Activated naive CD4-positive, alpha-beta T cell treated with anti-CD3 and anti-CD28 coated beads, Interleukin-2, amount 50 U/mL, for 72 hours (primary cell): Measurements from ENCODE around the gene RARA. TPM values are rescaled to one million over a fixed set of nuclear protein-coding genes. Genes with fewer than 3 reads are reported as not detected.
A peak's percentile ranks its signal among the peaks of the same experiment; 100 is the strongest.
"Not testable (repeated sequence)": the region's sequence is repeated elsewhere in the genome, so short reads cannot be mapped to it uniquely, and the experiment has no call there.

Source experiments
- ATAC-seq, 2 donors: fragments of 150-1000 bp; cut with Tn5 transposase; 2 replicates each; pipeline ENCODE4 v1.10.0; 2021; ENCODE audit warnings: mild to moderate bottlenecking in 2 of 2, moderate library complexity in 2 of 2
- DNase-seq, 2 donors: peaks; one replicate each; pipeline ENCODE4 v3.0.0; 2021 to 2022; ENCODE audit warnings: low spot score in 2 of 2
- H3K27ac Mint-ChIP-seq, 2 donors: one replicate each; pipeline ENCODE4 v1.8.0; 2022; ENCODE audit warnings: mild to moderate bottlenecking in 2 of 2, mixed read lengths in 2 of 2
- H3K36me3 Mint-ChIP-seq, 2 donors: one replicate each; pipeline ENCODE4 v1.8.0; 2022; ENCODE audit warnings: mixed read lengths in 2 of 2
- H3K9me3 Mint-ChIP-seq, 2 donors: one replicate each; pipeline ENCODE4 v1.8.0; 2022; ENCODE audit warnings: mixed read lengths in 2 of 2
- total RNA-seq, 2 donors: library from RNA; stranded (reverse); gene quantifications; one replicate each; pipeline ENCODE4 v1.2.3, GENCODE V29; 2022

RARA gene
- total RNA-seq, 2 donors from 2014 or later: 21.0 to 23.0 TPM

DNA sequence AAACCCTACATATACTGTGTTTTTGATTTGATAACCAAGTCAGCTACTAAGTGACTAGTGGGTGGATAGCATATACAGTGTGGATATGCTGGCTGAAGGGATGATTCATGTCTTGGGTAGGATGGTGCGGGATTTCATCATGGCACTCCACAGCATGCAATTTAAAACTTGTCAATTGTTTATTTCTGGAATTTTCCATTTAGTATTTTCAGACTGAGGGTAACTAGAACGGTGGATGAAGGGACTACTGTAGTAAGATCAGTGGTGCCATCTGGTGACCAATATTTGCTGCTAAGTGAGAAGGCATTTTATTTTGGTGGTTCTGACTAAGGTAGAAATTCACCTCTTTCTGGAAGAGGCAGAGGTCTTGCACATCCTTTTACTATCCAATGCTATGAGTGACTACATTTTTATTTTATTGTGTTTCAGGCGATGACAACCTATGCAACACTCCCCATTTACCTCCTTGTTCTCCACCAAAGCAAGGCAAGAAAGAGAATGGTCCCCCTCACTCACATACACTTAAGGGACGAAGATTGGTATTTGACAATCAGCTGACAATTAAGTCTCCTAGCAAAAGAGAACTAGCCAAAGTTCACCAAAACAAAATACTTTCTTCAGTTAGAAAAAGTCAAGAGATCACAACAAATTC lies 18.2 kb upstream of the RARA start:
- peak in 1 of 2 donors; percentile 42 for DNase-seq
- H3K9me3 Mint-ChIP-seq: no peaks in the 10 kb centered on the region
- H3K36me3 Mint-ChIP-seq: peaks cover 46 to 50% of the 10 kb centered on the region in 2 donors
- ATAC-seq: no peak
- H3K27ac Mint-ChIP-seq: peak overlapping the region in 1 of 2 donors; percentile 23

DNA sequence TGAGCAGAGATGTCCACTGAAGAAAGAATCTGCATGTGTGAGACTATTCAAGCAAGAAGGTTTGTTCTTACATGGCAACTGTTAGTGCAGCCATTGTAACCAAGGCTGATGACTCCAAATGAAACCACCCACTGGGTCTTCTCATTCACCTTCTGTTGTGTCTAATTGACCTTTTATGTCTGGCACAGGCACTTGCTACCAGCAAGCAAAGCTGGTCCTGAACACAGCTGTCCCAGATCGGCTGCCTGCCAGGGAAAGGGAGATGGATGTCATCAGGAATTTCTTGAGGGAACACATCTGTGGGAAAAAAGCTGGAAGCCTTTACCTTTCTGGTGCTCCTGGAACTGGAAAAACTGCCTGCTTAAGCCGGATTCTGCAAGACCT lies 17.7 kb upstream of the RARA start:
- Mint-ChIP-seq H3K36me3 (peaks cover 50 to 52% of the 10 kb centered on the region in 2 donors), H3K27ac (peak overlapping the region in 1 of 2 donors; percentile 41), H3K9me3 (no peaks in the 10 kb centered on the region)
- no peak for DNase-seq
- ATAC-seq: no peak

DNA sequence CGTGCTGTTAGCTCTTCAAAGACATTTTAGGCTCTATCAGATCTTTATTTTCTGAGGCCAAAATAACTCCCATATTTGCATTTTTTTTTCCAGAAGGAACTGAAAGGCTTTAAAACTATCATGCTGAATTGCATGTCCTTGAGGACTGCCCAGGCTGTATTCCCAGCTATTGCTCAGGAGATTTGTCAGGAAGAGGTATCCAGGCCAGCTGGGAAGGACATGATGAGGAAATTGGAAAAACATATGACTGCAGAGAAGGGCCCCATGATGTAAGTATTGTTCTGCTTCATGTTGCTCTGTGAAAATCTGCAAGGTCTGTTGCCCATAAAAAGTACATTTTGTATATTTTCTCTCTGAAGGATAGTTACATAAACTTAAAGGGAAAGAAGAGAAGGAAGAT lies 15.6 kb upstream of the RARA start:
- Mint-ChIP-seq H3K9me3 (no peaks in the 10 kb centered on the region), H3K27ac (peak overlapping the region in 1 of 2 donors; percentile 75), H3K36me3 (peaks cover 50 to 57% of the 10 kb centered on the region in 2 donors)
- DNase-seq (no peak), ATAC-seq (no peak)

DNA sequence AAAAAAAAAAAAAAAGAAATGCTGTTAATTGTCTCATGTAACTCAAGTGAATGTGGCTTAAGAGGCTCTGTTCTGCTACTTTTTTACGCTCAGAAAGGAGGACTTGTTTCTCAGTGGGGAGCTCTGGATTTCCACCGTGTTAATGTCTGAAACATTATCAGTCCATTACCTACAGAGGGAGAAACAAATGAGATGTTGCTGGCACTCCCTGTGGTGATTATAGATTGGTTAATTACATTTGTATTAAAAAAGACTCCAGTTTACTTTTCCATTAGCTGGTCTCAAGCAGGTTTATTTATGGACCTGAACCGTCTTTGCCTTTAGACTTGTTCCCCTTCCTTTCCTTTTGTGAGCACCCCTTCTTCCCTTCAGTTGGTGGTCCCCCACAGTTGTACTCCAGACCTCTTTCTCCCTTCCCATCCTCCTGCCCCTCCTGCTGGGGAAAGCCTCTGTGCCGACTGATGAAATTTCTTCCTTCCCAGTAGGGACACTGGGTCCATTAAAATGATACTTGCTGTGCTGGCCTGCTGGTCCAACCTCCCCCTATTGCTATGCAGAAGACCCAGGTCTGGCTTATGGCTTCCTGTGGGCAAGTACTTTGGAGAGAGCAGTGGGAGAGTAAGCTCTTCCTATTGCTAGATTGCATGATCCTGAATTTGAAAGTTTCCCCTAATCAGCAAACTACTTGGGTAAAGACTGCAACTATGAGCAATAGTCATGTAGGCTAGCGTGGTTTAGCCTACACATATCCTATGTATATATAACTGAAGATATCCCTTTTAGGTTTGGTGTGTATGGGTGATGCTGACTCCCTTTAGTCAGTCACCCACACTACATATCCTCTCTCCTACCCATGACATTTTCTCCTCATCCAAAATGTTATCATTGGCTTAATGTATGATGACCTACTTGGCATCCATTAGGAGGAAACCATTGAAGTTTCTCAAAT lies 13.2 kb upstream of the RARA start:
- DNase-seq (no peak), ATAC-seq (peak; percentile 72 to 96)
- Mint-ChIP-seq H3K36me3 (peaks cover 33 to 44% of the 10 kb centered on the region in 2 donors), H3K27ac (peak overlapping the region in 1 of 2 donors; percentile 77), H3K9me3 (no peaks in the 10 kb centered on the region)

DNA sequence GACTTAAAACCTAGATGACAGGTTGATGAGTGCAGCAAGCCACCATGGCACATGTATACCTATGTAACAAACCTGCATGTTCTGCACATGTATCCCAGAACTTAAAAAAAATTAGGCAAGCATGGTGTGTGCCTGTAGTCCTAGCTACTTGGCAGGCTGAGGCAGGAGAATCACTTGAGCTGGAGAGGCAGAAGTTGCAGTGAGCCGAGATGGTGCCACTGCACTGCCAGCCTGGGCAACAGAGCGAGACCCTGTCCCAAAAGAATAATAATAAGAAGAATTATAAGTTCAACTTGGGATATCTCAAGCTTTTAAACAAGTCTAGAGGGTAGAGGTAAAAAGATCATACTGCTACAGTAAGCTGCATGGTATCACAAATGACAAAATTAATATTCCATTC lies 11.5 kb upstream of the RARA start:
- no peak for ATAC-seq
- no peak for DNase-seq
- H3K27ac Mint-ChIP-seq: peak overlapping the region in 1 of 2 donors; percentile 68
- H3K36me3 Mint-ChIP-seq: peaks cover 25 to 45% of the 10 kb centered on the region in 2 donors
- no peaks in the 10 kb centered on the region for H3K9me3 Mint-ChIP-seq

DNA sequence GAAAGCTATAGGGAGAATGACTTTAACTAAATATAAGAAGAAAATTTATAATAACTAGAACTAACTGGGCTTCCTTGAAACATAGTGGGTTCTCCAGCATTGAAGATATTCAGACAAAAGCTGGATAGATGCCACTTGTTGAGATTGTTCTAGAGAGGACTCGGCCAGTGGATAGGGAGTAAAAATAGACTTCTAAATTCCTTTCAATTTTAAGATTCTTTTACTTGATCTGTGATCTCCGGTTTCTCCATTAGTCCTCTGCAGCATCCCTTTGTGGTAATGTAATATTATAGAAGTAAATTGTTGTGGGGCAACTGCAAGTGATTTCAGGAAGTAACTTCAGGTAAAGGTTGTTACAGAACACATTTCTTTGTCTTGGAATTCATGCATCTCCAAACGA lies 10.3 kb upstream of the RARA start:
- H3K9me3 Mint-ChIP-seq: no peaks in the 10 kb centered on the region
- ATAC-seq (no peak), DNase-seq (no peak)
- peaks cover 28 to 47% of the 10 kb centered on the region in 2 donors for H3K36me3 Mint-ChIP-seq
- H3K27ac Mint-ChIP-seq: no peak overlapping the region

DNA sequence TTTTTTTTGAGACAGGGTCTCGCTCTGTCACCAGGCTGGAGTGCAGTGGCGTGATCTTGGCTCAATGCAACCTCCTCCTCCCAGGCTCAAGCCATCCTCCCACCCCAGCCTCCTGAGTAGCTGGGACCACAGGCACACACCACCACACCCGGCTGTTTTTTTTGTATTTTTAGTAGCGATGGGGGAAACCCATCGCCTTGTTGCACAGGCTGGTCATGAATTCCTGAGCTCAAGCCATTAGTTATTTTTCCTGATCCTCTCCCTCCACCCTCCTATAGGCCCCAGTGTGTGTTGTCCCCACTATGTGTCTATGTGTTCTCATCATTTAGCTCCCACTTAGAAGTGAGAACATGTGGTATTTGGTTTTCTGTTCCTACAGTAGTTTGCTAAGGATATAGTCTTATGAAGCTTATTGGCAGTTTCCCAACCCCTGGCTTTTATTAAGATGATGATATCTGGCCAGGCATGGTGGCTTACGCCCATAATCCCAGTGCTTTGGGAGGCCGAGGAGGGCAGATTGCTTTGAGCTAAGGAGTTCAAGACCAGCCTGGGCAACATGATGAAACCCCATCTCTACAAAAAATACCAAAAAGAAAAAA lies 9.7 kb upstream of the RARA start:
- not testable (repeated sequence) for ATAC-seq, DNase-seq, H3K27ac Mint-ChIP-seq, H3K9me3 Mint-ChIP-seq
- peaks cover 28 to 43% of the 10 kb centered on the region in 2 donors for H3K36me3 Mint-ChIP-seq

DNA sequence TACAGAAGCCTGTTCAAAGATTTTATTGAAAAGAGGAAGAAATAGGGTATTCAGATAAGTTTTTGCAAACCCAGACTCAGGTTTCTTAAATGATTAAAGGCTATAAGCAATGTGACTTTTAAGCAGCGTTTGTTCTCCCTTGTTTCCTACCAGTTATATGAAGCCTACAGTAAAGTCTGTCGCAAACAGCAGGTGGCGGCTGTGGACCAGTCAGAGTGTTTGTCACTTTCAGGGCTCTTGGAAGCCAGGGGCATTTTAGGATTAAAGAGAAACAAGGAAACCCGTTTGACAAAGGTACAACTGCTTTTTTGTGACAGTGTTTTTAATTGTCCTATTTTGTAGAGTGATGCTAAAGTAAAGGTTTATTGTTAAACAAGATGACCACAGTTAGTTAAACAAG lies 7.7 kb upstream of the RARA start:
- DNase-seq (no peak), ATAC-seq (no peak)
- Mint-ChIP-seq H3K36me3 (peaks cover 21 to 35% of the 10 kb centered on the region in 2 donors), H3K9me3 (no peaks in the 10 kb centered on the region), H3K27ac (no peak overlapping the region)

DNA sequence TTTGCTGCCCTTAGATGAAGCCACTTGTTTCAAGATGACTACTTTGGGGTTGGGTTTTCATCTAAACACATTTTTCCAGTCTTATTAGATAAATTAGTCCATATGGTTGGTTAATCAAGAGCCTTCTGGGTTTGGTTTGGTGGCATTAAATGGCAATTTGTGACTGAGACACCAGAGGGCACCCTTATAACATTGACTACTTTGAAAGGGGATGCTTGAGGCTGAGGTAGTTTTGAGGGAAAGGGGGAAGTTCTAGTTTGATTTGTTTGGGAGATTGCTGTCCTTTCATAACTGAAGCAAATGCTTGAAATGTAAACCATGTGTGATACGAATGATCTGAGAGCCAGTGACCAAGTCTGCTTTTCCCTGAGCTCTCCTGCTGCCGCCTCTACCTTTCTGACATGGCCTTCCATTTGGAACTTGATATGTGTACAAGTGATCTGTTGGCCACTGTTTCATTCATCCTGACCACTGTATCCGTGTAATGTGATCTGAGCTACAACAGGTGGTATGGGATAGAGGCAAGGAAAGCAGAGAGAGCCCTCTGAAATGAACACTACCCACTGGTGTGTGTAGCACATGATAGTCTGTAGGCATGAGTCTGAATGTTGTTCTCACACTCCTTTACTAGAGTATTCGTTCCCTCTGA lies 5.8 kb upstream of the RARA start:
- Mint-ChIP-seq H3K27ac (no peak overlapping the region), H3K9me3 (no peaks in the 10 kb centered on the region), H3K36me3 (peaks cover 12 to 24% of the 10 kb centered on the region in 2 donors)
- DNase-seq: peak in 1 of 2 donors; percentile 46
- ATAC-seq: peak in 1 of 2 donors; percentile 41

DNA sequence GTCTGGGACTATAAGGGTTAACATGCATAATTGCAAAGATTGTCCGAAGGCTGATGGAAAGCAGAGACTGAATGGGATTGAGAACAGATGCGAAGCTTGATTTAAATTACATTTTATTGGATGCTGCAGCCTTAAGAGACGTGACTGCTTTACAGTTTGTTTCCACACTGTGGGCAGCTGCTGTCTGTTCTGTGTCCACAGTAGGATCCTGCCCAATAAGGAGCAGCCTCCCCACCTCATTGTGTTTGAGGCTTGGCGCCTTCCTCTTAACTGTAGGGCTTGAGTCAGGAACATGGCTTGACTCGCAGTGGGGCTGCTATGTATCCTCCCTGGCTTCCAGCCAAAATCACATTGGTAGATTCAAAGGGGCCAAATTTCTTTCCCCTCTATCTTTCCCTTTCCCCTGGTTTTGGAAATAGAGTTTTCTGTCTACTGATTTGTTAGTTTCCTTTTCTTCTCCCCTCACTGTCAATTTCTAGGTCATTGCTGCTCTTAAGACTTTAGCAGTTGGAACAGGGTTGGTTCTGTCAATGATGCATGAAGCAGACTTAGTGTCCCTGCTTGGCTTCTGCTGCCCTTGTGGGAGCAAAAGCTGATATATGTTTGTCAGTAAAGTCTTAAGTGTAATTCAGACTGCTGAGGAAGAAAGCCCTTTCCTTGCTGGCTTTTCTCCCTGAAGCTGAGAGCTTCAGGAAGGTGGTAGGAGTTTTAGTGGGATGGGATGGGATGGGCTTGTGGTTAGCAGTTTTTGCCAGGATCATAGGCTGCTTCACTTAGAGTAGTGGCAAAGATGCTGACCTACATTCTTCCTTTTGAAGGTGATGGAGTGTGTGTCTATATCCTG lies 5.0 kb upstream of the RARA start:
- peaks cover 12 to 20% of the 10 kb centered on the region in 2 donors for H3K36me3 Mint-ChIP-seq
- no peak for ATAC-seq
- no peak overlapping the region for H3K27ac Mint-ChIP-seq

DNA sequence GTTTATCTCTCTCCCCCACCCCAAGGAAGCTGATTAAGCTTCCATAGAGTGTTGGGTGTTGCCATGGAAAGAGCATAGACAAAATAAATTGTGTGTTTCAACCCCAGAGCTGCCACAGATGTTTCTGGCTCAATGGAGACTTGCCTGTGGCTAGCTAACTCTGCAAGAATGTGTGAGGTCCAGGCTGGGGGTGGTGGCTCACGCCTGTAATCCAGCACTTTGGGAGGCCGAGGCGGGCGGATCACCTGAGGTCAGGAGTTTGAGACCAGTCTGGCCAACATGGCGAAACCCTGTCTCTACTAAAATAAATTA lies 4.5 kb upstream of the RARA start:
- ATAC-seq, H3K27ac Mint-ChIP-seq, DNase-seq, H3K9me3 Mint-ChIP-seq: not testable (repeated sequence)
- H3K36me3 Mint-ChIP-seq: peaks cover 12 to 20% of the 10 kb centered on the region in 2 donors

More for the DNA sequence above, 5.0 kb upstream of the RARA start:
- DNase-seq: no peak
- H3K9me3 Mint-ChIP-seq: no peaks in the 10 kb centered on the region

DNA sequence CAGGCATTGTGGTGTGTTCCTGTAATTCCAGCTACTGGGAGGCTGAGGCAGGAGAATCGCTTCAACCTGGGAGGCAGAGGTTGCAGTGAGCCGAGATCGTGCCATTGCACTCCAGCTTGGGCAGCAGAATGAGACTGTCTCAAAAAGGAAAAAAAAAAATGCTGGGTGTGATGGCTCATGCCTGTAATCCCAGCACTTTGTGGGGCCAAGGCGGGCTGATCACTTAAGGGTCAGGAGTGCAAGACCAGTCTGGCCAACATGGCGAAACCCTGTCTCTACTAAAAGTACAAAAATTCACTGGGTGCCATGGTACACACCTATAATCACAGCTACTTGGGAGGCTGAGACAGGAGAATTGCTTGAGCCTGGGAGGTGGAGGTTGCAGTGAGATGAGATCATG lies 4.1 kb upstream of the RARA start:
- H3K9me3 Mint-ChIP-seq, DNase-seq, H3K27ac Mint-ChIP-seq, ATAC-seq: not testable (repeated sequence)
- H3K36me3 Mint-ChIP-seq: peaks cover 12 to 20% of the 10 kb centered on the region in 2 donors

DNA sequence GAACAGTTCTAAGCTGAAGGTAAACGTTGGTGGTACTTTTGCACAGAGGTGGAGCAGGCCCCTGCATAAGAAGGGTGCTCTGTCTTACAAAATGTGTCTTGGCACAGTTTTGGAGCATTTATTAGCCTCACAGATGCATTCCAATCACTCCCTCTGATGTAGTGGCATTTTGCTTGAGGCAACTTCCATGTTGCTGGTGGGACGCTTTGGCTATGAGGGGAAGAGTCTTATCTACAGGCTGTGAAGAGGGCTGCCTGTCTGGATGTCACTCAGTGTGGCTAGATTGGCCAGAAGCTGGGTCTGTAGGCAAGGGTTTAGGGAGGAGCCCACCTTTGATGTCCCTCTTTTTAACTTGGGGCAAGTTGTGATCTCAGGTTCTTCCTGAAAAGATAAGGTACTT lies 2.6 kb upstream of the RARA start:
- no peaks in the 10 kb centered on the region for H3K9me3 Mint-ChIP-seq
- ATAC-seq: no peak
- peaks cover 10 to 18% of the 10 kb centered on the region in 2 donors for H3K36me3 Mint-ChIP-seq
- H3K27ac Mint-ChIP-seq: no peak overlapping the region
- DNase-seq: no peak

DNA sequence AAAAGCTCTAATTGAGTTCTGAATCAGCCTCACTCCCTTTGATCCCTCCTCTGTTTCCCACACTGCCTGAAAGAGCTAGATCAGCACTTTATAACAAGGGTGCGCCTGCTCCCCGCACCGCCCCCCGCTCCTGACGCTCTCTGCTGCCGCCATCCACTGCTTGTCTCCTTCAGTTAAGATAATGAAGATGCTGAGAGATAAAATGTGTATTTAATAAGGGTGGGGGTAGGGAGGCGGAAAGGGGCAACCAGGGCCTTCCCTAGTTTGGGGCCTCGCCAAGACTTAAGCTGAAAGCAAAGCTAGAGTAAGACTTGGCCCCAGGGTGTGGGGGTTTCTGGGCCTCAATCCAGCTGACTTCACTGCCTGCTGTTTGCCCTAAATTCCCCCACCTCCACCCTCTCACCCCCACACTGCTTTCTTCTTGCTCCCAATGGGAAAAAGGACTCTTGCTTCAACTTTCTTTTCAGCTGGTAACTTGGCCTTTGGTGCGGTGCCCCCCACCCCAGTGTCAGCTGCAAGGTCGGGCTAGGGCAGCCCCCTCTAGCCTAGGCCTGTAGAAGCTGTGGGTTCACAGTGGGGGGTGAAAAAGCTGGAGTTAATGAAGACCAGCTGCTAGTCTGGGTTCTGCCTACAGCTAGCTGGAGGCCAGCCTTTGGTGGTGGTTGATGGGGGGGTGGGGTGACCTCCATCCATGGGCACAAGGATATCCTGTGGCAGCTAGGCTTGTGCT lies 1.8 kb upstream of the RARA start:
- DNase-seq (no peak), ATAC-seq (peak in 1 of 2 donors; percentile 19)
- no peaks in the 10 kb centered on the region for H3K9me3 Mint-ChIP-seq

DNA sequence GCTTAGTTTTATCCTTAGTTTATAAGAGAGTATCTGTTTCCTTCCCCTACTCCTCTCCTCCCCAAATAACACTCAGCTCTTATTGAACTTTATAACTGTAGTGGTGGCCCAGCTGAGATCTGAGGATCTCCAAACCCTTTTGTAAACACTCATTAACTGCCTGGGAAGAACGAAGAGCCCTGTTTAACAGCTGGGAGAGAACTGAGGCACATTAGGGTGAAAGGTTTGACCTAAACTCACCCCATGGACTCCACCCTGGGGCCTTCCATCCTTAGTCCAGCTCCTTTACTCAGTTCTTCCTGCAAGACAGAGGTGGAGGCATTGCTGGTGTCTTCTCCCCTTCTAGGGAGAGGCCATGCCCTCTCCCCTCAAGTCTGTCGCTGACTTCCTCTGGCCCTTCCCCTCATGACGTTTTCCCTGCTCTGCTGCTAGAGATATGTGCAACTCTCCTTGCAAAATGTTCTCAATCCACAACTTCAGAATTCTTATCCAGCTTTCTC lies 1.2 kb upstream of the RARA start:
- no peak for ATAC-seq
- Mint-ChIP-seq H3K9me3 (no peaks in the 10 kb centered on the region), H3K36me3 (peaks cover 8% of the 10 kb centered on the region in 2 donors), H3K27ac (no peak overlapping the region)
- no peak for DNase-seq

More for the DNA sequence above, 1.8 kb upstream of the RARA start:
- Mint-ChIP-seq H3K27ac (no peak overlapping the region), H3K36me3 (peaks cover 8 to 13% of the 10 kb centered on the region in 2 donors)
